ENCODE results near the gene GGA2. TPM values are rescaled to one million over a fixed set of nuclear protein-coding genes. Genes with fewer than 3 reads are reported as not detected.

Gene GGA2
- total RNA-seq, 1 donor: 18.1 TPM

DNA sequence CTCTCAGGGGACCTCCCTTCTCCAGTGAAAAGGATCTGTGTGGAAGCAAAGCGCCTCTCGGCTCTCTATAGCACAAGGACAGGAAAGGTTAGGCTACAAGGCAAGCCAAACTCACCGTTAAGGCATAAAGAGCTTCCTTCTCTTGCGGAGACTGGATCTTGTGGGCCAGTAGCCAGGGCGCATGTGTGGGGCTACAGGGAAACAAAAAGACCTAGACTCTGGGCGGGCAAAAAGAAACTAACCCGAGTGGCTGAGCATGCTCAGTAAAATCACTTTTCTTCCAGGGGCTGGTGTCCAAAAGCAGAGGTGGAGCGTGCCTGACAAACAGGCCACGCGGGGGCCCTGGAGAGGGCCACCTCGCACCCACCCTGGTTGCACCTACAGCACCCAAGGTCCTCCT lies 16.1 kb downstream of the GGA2 start:
- H4K20me1 ChIP-seq (ENCODE audit: insufficient read depth, low read length): peaks cover 12% of the 10 kb centered on the region
- no peak overlapping the region for H2AFZ ChIP-seq (ENCODE audit: low read length)
- no peaks in the 10 kb centered on the region for H3K9me3 ChIP-seq (ENCODE audit: low read depth, low read length)
- peaks cover 18% of the 10 kb centered on the region for H3K36me3 ChIP-seq (ENCODE audit: insufficient read depth, low read length)
- H3K27ac ChIP-seq (ENCODE audit: low read depth, low read length): no peak overlapping the region
- H3K79me2 ChIP-seq (ENCODE audit: insufficient read depth, low read length): peaks cover 7% of the 10 kb centered on the region
- no peak overlapping the region for H3K4me2 ChIP-seq (ENCODE audit: insufficient read depth, low read length)
- TF ChIP-seq, protein P1, sequence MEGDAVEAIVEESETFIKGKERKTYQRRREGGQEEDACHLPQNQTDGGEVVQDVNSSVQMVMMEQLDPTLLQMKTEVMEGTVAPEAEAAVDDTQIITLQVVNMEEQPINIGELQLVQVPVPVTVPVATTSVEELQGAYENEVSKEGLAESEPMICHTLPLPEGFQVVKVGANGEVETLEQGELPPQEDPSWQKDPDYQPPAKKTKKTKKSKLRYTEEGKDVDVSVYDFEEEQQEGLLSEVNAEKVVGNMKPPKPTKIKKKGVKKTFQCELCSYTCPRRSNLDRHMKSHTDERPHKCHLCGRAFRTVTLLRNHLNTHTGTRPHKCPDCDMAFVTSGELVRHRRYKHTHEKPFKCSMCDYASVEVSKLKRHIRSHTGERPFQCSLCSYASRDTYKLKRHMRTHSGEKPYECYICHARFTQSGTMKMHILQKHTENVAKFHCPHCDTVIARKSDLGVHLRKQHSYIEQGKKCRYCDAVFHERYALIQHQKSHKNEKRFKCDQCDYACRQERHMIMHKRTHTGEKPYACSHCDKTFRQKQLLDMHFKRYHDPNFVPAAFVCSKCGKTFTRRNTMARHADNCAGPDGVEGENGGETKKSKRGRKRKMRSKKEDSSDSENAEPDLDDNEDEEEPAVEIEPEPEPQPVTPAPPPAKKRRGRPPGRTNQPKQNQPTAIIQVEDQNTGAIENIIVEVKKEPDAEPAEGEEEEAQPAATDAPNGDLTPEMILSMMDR (IDR thresholded peaks at IDR 0.05; ENCODE audit: extremely low read depth, low read depth, low read length): no peak
- no peak for DNase-seq (ENCODE audit: insufficient read length, low spot score, missing footprints)
- H3K4me1 ChIP-seq (ENCODE audit: insufficient read depth, low read length): peaks cover 5% of the 10 kb centered on the region
- no peak overlapping the region for H3K4me3 ChIP-seq (ENCODE audit: insufficient read depth, low read length)
- H3K27me3 ChIP-seq (ENCODE audit: insufficient read depth, low read length): no peaks in the 10 kb centered on the region

DNA sequence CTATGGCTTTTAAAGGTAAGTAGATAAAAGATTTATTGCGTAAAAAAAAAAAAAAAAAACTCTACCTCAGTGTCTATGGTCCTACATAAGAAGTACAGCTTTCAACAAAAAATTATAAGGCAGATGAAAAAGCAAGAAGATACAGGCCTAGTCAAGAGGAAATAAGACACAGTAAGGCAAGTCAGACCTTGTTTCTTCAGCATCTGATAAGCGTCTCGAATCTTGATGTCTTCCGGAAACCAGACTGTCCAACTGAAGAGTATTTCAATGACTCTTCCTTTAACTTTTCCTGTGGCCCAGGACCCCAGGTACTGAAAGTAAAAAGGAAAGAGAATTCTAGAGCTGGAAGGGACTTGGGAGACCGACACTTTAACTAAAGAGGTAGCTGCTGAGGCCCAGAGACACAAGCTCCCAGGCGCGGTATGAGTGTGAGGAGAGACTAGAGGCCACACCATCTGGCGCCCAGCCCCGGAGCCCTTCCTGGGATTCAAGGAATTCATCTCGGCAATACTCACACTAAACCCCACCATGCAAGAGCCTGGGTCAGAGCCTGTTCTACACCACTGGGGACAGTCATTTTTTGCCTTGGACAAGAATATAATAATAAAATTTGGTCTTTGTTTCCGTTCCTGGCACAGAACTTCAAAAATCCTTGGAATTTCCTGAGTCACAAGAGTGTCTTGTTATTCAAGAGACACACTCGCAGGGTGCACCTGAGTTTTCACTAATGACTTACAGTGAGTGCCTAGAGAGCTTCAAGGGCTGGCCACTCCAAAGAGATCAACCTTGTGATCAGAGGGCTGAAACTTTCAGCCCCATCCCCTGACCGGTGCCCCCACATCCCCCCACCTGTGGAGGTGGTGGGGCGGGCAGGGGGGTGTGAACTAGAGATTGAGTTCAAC lies 18.6 kb downstream of the GGA2 start:
- H3K27ac ChIP-seq (ENCODE audit: low read depth, low read length): no peak overlapping the region
- no peaks in the 10 kb centered on the region for H3K79me2 ChIP-seq (ENCODE audit: insufficient read depth, low read length)
- H3K27me3 ChIP-seq (ENCODE audit: insufficient read depth, low read length): no peaks in the 10 kb centered on the region
- H4K20me1 ChIP-seq (ENCODE audit: insufficient read depth, low read length): peaks cover 6% of the 10 kb centered on the region
- peaks cover 37% of the 10 kb centered on the region for H3K36me3 ChIP-seq (ENCODE audit: insufficient read depth, low read length)
- no peak overlapping the region for H3K4me3 ChIP-seq (ENCODE audit: insufficient read depth, low read length)
- DNase-seq (ENCODE audit: insufficient read length, low spot score, missing footprints): no peak
- H3K4me1 ChIP-seq (ENCODE audit: insufficient read depth, low read length): peaks cover 5% of the 10 kb centered on the region
- H3K4me2 ChIP-seq (ENCODE audit: insufficient read depth, low read length): no peak overlapping the region
- no peak overlapping the region for H2AFZ ChIP-seq (ENCODE audit: low read length)
- TF ChIP-seq, protein P1 (IDR thresholded peaks at IDR 0.05; ENCODE audit: extremely low read depth, low read depth, low read length): no peak
- no peaks in the 10 kb centered on the region for H3K9me3 ChIP-seq (ENCODE audit: low read depth, low read length)

DNA sequence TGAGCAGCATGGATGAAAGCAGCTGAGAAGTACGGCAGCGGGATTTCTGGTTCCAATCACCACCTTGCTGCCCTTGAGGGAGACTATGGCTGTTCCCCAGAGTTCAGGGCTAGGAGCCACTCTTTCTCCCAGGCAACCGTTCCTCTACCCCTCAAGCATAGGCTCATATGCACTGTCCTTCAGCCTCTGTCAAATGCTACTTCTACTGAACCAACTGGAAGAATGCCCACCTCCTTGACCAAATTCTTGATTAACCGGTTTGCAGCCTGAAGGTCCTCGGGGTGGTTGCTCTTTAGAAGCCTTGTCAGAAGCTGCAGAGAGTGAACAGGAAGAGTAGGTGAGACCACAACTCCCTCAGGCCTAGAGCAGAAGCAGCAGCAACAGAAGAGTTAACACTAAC lies 23.8 kb downstream of the GGA2 start:
- no peak overlapping the region for H3K4me3 ChIP-seq (ENCODE audit: insufficient read depth, low read length)
- H2AFZ ChIP-seq (ENCODE audit: low read length): no peak overlapping the region
- TF ChIP-seq, protein P1 (IDR thresholded peaks at IDR 0.05; ENCODE audit: extremely low read depth, low read depth, low read length): no peak
- H3K27me3 ChIP-seq (ENCODE audit: insufficient read depth, low read length): no peaks in the 10 kb centered on the region
- H3K4me1 ChIP-seq (ENCODE audit: insufficient read depth, low read length): no peaks in the 10 kb centered on the region
- peaks cover 3% of the 10 kb centered on the region for H4K20me1 ChIP-seq (ENCODE audit: insufficient read depth, low read length)
- DNase-seq (ENCODE audit: insufficient read length, low spot score, missing footprints): no peak
- H3K27ac ChIP-seq (ENCODE audit: low read depth, low read length): no peak overlapping the region
- H3K9me3 ChIP-seq (ENCODE audit: low read depth, low read length): no peaks in the 10 kb centered on the region
- H3K4me2 ChIP-seq (ENCODE audit: insufficient read depth, low read length): no peak overlapping the region
- H3K36me3 ChIP-seq (ENCODE audit: insufficient read depth, low read length): peaks cover 65% of the 10 kb centered on the region
- H3K79me2 ChIP-seq (ENCODE audit: insufficient read depth, low read length): no peaks in the 10 kb centered on the region

DNA sequence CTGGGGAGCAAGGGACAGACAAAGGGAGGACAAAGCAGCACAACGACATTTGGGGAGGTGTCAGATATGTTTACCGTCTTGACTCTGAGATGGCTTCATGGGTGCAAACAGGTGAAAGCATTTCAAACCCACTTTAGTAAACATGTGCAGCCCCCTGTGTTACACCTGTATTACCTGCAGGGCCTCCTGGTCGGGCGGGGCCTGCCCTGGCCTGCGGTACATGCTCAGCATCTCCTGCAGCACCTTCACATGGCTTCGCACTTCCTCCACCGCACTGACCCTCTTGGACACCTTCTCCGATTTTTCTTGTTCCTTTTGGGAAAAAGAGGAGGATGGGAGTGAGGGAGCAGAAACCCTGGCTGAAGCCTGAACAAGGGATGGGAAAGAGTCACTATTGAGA lies 24.5 kb downstream of the GGA2 start:
- Histone ChIP-seq H3K4me3 (ENCODE audit: insufficient read depth, low read length) (no peak overlapping the region), H3K79me2 (ENCODE audit: insufficient read depth, low read length) (no peaks in the 10 kb centered on the region), H3K27me3 (ENCODE audit: insufficient read depth, low read length) (no peaks in the 10 kb centered on the region), H3K9me3 (ENCODE audit: low read depth, low read length) (no peaks in the 10 kb centered on the region), H3K4me1 (ENCODE audit: insufficient read depth, low read length) (no peaks in the 10 kb centered on the region), H2AFZ (ENCODE audit: low read length) (no peak overlapping the region), H3K36me3 (ENCODE audit: insufficient read depth, low read length) (peaks cover 69% of the 10 kb centered on the region), H3K27ac (ENCODE audit: low read depth, low read length) (no peak overlapping the region), H3K4me2 (ENCODE audit: insufficient read depth, low read length) (no peak overlapping the region), H4K20me1 (ENCODE audit: insufficient read depth, low read length) (peaks cover 3% of the 10 kb centered on the region)
- TF ChIP-seq, protein P1 (IDR thresholded peaks at IDR 0.05; ENCODE audit: extremely low read depth, low read depth, low read length): no peak
- no peak for DNase-seq (ENCODE audit: insufficient read length, low spot score, missing footprints)

Data from osteoblast (primary cell).